Measurements from ENCODE around the gene PRKCH. TPM values are rescaled to one million over a fixed set of nuclear protein-coding genes. Genes with fewer than 3 reads are reported as not detected.

PRKCH gene
- total RNA-seq, 1 experiment from 2014 or later: 5.2 TPM

- Histone ChIP-seq H3K23ac (ENCODE audit: insufficient read length, low read depth, low read length) (no peak overlapping the region), H3K23me2 (ENCODE audit: insufficient read length, low read depth, low read length, poor library complexity, severe bottlenecking) (no peaks in the 10 kb centered on the region), H3K4me1 (ENCODE audit: insufficient read depth, low read length) (no peaks in the 10 kb centered on the region), H2AFZ (ENCODE audit: low read length) (no peak overlapping the region), H3K79me1 (ENCODE audit: insufficient read depth, low read depth, low read length, poor library complexity, severe bottlenecking) (no peaks in the 10 kb centered on the region), H3K14ac (ENCODE audit: insufficient read depth, low read length) (no peak overlapping the region), H2BK15ac (ENCODE audit: low read depth, low read length) (no peak overlapping the region), H3K56ac (ENCODE audit: insufficient read length, low read depth, low read length) (no peak overlapping the region), H4K8ac (replicated peaks; ENCODE audit: insufficient read length, low read depth, low read length) (no peak overlapping the region), H3K27ac (ENCODE audit: insufficient read length, low read depth, low read length) (no peak overlapping the region), H3K4ac (ENCODE audit: low read depth, low read length) (no peak overlapping the region), H3K4me2 (ENCODE audit: insufficient read depth, insufficient read length, low read length) (no peak overlapping the region), H3K27me3 (ENCODE audit: insufficient read depth, low read length) (no peaks in the 10 kb centered on the region; the same call in 1 of the 2 replicates), H2BK120ac (ENCODE audit: low read depth, low read length, poor library complexity, severe bottlenecking) (no peak overlapping the region), H4K20me1 (ENCODE audit: control insufficient read depth, insufficient read depth, insufficient read length) (no peaks in the 10 kb centered on the region), H3K9ac (ENCODE audit: extremely low read depth, insufficient read length, low read length) (no peak overlapping the region), H2AK5ac (ENCODE audit: insufficient read length, low read length) (no peak overlapping the region), H3K18ac (ENCODE audit: insufficient read length, low read depth, low read length) (no peak overlapping the region), H2BK20ac (ENCODE audit: low read depth, low read length, poor library complexity, severe bottlenecking) (no peak overlapping the region), H2BK5ac (ENCODE audit: insufficient read length, low read length) (no peak overlapping the region), H3K79me2 (ENCODE audit: insufficient read depth, low read length) (no peaks in the 10 kb centered on the region), H3K9me3 (ENCODE audit: control insufficient read depth, low read depth, low read length) (no peaks in the 10 kb centered on the region), H4K5ac (ENCODE audit: insufficient read length, low read depth, low read length) (no peak overlapping the region), H3T11ph (ENCODE audit: low read length) (no peak overlapping the region), H4K91ac (ENCODE audit: insufficient read length, low read depth, low read length) (no peak overlapping the region), H2BK12ac (ENCODE audit: insufficient read length, low read depth, low read length) (no peak overlapping the region)
- H3K4me1 Mint-ChIP-seq: no peaks in the 10 kb centered on the region; a peak in 1 of 4 replicates
- H3K36me3 Mint-ChIP-seq (ENCODE audit: insufficient read depth in 1 of 3, low read depth in 3 of 3): no peaks in the 10 kb centered on the region
- H3K4me3 Mint-ChIP-seq: no peak overlapping the region
- no peaks in the 10 kb centered on the region for H3K27me3 Mint-ChIP-seq (ENCODE audit: low read depth)
- WGBS (ENCODE audit: extremely low coverage, insufficient read length, low lambda C conversion rate): no CpG with 5 or more reads among the region's 9 CpGs
- no peak overlapping the region for H3K27ac Mint-ChIP-seq
- H3K9me3 Mint-ChIP-seq: no peaks in the 10 kb centered on the region
- no peak for DNase-seq
- TF ChIP-seq CTCF (conservative IDR thresholded peaks at IDR 0.05): no peak
These were observed 195.7 kb downstream of the PRKCH start for GRCh38 chr14:61516964-61517653.
